Activated CD8-positive, alpha-beta memory T cell treated with anti-CD3 and anti-CD28 coated beads, Interleukin-2, amount 50 U/mL, for 48 hours (primary cell): ENCODE measurements around the gene KIF26A.
"Not testable (repeated sequence)": the region's sequence is repeated elsewhere in the genome, so short reads cannot be mapped to it uniquely, and the experiment has no call there.

ENCODE experiments used
- DNase-seq: peaks from one replicate; pipeline ENCODE4 v3.0.0-alpha.2; 2020

Gene KIF26A

DNA sequence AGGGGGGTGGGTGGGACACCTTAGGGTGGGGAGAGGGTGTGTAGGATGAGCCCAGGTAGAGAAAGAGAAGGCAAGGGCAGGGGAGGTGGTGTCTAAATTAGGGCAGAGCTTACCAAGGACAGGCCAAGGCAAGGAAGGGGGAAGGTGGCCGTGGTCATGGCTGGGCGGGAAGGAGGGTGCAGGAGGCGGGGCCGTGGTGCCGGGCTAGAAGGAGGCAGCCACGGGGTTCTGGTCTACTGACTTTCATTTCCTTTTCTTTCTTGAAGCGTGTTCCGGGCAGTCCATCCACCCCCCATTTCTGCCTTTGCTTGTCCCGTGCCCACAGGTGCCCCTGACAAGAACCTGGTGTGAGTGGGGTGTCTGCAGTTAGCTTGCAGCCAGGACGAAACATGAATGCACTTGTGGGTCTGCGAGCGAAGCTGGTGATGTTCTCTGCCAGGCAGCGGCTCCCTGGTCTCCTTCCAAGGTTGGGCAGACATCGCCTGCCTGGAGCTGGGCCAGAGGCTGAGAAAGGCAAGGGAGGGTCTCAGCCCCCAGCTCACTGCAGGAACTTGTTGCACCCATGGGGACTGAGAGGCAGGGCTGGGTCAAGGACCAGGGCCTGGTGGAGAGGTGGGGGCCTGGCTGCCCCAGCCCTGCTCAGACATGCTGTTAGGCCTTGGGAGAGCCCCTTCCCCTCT, 58.2 kb downstream of the KIF26A start:
- no peak for DNase-seq

DNA sequence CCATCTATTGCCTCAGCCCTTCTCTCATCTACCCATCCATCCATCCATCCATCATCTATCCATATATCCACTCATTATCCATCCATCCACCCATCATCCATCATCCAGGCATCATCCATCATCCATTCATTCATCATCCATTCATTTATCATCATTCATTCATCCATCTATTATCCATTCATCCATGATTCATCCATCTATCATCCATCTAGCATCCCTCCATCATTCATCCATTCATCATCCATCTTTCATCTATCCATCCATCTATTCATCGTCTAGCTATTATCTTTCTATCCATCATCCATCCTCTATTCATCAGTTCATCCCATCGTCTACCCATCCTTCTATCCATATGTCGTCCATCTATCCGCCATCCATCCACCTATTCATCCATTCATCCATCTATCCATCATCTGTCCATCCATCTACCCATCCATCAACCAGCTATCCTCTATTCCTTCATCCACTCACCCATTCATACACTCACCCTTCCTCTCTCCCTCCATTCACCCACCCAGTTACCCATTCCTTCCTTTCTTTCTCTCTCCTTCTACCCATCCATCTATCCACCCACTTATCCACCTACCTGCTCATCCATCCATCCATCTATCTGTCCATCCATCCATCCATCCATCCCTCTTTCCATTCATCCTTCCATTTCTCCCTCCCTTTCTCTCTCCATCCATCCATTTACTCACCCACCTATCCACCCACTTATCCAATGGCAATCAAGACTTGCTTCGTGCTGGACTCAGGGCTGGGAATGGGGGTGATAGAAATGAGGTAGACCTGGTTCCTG, 59.3 kb downstream of the KIF26A start:
- no peak for DNase-seq

DNA sequence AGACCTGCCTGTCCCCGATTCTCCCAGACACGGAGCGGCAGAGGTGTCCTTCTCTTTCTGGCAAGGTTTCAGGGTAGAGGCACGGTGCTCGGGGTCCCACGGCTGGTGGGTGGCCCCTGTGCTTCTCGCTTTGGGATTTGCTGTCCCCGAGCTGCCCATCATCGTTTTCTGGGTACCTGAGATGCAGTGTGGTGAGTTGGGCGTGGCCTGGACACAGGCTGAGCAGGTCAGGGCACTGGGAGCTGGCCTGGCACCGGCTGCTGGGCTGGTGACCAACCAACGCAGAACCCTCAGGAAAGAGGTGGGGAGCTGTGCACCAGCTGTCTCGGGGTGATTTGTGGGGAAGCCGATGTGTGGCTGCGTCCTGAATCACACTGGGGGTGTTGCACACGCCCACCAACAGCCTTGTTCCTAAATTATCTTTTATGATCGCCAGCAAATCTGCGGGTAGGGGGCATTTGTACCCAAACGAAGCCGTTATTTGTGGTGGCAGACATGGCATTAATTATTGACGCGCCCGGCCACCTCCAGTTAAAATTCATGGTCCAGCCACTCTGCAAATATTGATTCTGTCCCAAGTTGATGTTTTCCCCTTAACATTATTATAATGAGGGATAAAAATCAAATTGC, 61.0 kb downstream of the KIF26A start:
- DNase-seq, result no peak

GRCh38 chr14:104200106-104200505, 61.7 kb downstream of the KIF26A start:
- DNase-seq, result no peak

DNA sequence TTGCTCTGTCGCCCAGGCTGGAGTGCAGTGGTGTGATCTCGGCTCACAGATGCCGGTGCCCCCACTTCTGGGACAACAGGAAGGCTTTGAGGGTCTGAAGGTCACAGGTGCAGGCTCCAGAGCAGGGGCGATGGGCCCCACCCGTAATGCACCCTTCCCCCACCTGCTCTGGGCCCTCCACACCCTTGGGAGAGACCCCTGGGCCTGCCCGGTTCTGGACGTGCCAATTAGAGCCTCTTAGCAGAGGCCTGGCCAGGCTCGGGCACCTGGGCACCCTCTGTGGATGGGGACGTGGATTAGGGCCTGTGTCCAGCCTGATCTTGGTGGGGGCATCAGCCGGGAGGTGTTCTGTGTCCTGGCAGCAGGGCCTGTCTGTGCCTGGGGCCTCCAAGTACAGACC, 62.2 kb downstream of the KIF26A start:
- no peak for DNase-seq

DNA sequence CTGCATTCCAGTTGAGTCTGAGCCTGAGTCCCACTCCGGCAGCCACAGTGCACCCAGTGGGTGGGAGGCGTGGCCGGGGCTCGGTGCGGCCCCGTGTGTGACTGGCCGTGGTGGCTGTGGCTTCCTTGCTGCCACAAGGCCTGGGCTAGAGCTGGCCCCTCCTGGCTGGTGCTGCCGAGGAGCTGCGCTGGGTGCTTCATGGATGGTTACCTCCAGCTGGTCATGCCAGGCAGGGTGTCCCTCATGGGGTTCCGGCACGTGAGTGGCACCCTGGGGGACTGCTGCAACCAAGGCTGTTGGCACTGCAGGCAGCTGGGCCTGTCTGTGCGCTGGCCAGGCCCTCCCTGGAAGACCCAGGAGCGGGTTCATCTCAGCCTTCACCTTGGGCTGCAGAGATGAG, 62.7 kb downstream of the KIF26A start:
- no peak for DNase-seq

DNA sequence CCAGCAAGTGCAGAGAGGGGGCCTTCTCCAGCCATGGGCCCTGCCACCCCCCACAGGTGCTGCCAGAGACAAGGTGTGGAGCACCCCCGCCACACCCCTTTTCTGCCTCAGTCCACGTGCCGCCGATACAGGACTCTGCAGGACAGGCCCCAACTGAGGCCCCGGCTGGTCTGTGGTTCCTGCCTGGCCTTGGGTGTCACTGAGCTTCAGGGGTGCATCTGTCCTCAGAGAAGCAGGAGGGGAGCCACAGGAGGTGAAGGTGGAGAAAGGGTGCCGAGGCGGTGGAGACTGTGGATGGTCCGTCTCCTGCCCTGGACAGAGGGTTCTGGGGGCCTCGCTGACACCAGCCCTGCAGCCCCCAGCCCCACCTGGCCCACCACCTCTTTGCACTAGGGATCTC, 63.1 kb downstream of the KIF26A start:
- DNase-seq, result no peak

DNA sequence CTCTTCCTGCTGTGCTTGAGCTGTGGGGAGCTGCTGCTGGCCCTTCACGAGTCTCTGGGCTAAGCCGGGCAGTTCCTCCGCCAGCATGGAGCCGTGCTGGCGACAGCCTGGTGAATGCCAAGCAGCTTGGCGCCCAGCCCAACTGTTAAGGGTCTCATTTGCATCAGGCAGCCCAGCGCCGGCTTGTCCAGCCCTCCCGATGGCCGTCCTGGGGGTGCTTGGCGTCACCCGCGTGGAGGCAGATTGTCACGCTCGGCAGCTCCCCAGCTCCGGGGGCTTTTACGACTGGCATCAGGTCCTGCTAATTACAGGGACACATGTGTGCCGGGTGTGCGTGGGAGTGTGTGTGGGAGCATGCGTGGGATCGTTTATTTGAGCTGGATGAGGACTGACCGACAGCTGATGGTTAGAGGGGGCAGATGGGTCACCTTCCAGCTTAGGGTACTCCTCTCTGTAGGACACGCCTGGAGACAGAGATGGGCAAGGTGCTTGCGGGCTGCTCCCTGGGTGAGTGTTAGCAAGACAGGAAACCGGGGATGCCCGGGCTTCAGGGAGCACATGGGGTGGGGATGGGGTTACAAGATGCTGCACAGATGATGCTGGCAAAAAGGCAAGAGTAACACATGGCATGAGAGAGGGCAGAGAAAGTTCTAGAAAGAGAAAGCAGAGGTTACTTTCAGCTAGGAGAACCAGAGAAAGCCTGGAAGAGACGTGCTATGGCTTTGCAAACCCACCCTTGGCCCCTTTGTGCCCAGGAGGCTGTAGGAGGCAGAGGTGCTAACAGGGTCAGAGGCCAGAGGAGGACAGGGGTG, 64.1 kb downstream of the KIF26A start:
- no peak for DNase-seq

- DNase-seq, result no peak
Measured at GRCh38 chr14:104203071-104203425, 64.7 kb downstream of the KIF26A start.

GRCh38 chr14:104204660-104205149, 66.3 kb downstream of the KIF26A start:
- DNase-seq, result no peak

DNA sequence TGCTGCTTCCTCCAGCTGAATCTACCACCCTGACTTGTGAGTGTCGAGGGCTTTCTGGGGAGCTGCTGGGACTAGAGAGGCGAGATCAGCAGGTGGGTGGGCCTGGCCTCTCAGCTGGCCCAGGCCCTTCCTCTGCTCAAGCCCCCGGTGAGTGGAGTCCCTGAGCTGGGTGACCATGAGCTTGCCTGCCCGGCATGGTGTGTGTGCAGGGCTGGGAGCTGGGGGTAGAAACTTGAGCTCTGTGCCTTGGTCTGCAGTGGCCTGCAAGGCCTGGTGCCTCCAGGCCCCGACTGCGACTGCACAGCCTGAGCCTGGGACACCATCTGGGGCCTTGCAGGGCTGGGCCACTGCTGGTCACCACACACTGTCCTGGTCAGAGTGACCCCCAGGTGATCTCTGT, 67.4 kb downstream of the KIF26A start:
- DNase-seq, result no peak

- DNase-seq, result no peak
Measured at GRCh38 chr14:104206281-104206904, 68.0 kb downstream of the KIF26A start.

GRCh38 chr14:104207142-104208014, 69.0 kb downstream of the KIF26A start:
- DNase-seq, result no peak

DNA sequence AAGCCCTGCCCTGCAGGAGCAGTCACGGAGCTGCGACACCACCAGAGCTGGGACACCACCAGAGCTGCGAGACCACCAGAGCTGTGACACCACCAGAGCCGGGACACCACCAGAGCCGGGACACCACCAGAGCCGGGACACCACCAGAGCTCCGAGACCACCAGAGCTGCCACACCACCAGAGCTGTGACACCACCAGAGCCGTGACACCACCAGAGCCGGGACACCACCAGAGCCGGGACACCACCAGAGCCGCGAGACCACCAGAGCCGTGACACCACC, 69.6 kb downstream of the KIF26A start:
- not testable (repeated sequence) for DNase-seq

GRCh38 chr14:104208331-104208730, 69.9 kb downstream of the KIF26A start:
- DNase-seq, result not testable (repeated sequence)

- not testable (repeated sequence) for DNase-seq
Measured at GRCh38 chr14:104209071-104209470, 70.7 kb downstream of the KIF26A start.

DNA sequence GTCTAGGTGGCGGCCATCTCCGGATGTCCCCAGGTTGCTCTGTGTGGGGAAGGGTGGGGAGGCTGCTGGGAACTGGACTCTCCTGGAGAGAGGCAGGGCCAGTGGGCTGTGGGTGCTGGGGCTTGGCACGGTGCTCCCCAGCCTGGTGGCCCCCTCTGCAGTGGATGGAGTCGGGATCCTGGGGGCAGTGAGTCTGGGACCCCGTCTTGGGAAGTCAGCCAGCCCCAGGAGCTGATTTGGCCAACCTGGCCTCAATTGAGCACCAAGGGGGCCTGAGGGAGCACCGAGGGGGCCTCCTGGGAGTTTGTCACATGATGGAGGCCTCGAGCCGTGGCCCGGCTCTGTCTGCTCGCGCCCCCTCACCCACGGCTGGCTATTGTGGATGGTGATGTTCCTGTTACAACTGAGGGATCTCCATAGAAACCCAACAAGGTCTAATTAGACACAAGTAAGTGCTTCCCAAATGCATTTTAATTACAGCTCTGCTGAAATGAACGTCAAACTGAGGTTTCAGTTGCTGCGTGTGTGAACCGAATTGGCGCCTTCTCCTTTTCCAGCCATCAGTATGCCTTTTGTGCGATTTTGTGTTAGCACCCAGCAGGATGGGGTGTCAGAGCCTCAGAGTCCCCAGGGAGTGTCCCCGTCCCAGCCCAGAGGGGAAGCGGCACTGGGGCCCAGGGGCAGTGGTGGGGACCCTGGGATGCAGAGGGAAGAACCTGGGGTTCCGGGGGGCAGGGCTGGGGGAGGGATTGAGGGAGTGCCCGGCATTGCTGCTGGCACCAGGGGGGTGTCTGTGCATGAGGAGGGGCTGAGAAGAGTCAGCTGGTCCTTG, 71.8 kb downstream of the KIF26A start:
- no peak for DNase-seq

GRCh38 chr14:104210817-104211195, 72.4 kb downstream of the KIF26A start:
- DNase-seq, result no peak

GRCh38 chr14:104211215-104211614, 72.8 kb downstream of the KIF26A start:
- no peak for DNase-seq

GRCh38 chr14:104211741-104212140, 73.4 kb downstream of the KIF26A start:
- no peak for DNase-seq
